A549 treated with CORT108297 at 1 μM for 4 hours (cell line): ENCODE results near the gene NAE1. TPM values are rescaled to one million over a fixed set of nuclear protein-coding genes. Genes with fewer than 3 reads are reported as not detected.

ENCODE experiments used
- total RNA-seq: library from RNA; stranded (reverse); fragments of 200-300 nt; extraction: Qiagen RNA extraction; gene quantifications from 5 replicates; pipeline ENCODE4 v1.2.3, GENCODE V29; 2022

Gene NAE1
- 61.5 to 68.8 TPM (median 65.1 TPM) in 5 replicates for total RNA-seq

GRCh38 chr16:66830422-66831404 is at the start of gene NAE1:
TSS of gene NAE1 (minus strand) at chr16:66830976. CDS start at chr16:66830899, 77 bp downstream.

DNA sequence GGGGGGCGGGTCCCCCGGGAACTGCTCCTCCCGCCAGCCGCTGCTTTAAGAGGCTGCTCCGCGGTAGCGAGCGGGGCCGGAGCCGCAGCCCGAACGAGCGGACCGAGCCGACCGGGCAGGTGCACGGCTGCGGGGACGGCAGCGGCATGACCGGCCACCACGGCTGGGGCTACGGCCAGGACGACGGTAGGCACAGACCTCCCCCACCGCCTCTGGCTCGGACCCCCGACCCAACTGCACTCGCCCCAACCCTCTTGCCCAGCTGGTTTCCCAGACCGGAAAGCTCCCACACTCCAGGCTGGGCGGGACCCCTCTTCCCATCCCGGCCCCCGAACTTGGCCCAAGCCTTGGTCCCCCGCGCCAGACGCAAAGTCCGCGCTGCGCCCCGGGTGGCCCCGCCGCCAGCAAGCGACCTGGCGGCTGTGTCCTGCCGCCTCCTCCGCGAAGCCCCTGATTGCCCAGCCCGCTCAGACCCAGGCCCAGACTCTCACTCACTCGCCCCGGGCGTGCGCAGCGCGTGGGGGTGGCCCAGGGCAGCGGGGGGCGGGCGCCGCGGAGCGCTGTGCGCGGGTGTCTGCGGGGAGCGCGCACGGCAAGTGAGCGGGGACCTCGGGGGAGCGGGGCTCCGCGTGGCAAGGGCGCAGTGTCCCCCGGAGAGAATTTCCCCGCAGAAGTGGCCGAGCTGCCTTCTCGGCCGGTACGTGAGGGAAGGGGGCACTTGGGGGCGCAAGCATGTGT is 13.7 kb upstream of the NAE1 start, which contains the start of gene CA7:
CA7 (plus strand) TSS at position 73 of the 738 bp plus-strand sequence; CDS start at position 147, 74 bp downstream.

GRCh38 chr16:66801320-66802105 is 29.3 kb downstream of the NAE1 start, which contains the start of gene TERB1:
TSS of gene TERB1 (minus strand) at chr16:66801584. CDS start at chr16:66796798, 4,786 bp downstream.

Other genes starting within 250 kb of the NAE1 start
- gene CMTM3, start 226.3 kb downstream of the NAE1 start, total RNA-seq, result 76.9 to 83.6 TPM (median 82.0 TPM) in 5 replicates
- 20.9 to 38.7 TPM (median 31.5 TPM) in 5 replicates for gene CMTM4, start 134.2 kb downstream of the NAE1 start, total RNA-seq
- gene DYNC1LI2, start 79.4 kb downstream of the NAE1 start, total RNA-seq, result 40.4 to 60.5 TPM (median 52.6 TPM) in 5 replicates
- 0.06 to 0.07 TPM in 2 of 5 replicates, not detected in the others for gene TERB1, start 29.4 kb downstream of the NAE1 start, total RNA-seq
- 0.05 to 0.09 TPM (median 0.06 TPM) in 3 of 5 replicates, not detected in the others for gene CA7, start 13.4 kb upstream of the NAE1 start, total RNA-seq
- gene PDP2, start 49.5 kb upstream of the NAE1 start, total RNA-seq, result 4.3 to 6.1 TPM (median 5.8 TPM) in 5 replicates
- gene CDH16, start 87.9 kb upstream of the NAE1 start, total RNA-seq, result 0.36 to 0.50 TPM (median 0.39 TPM) in 5 replicates
- 7.7 to 19.4 TPM (median 12.3 TPM) in 5 replicates for gene RRAD, start 94.6 kb upstream of the NAE1 start, total RNA-seq
- 123 to 180 TPM (median 173 TPM) in 5 replicates for gene CIAO2B, start 103.4 kb upstream of the NAE1 start, total RNA-seq
- 27.6 to 32.7 TPM (median 28.9 TPM) in 5 replicates for gene CES2, start 104.5 kb upstream of the NAE1 start, total RNA-seq
- 1.8 to 2.3 TPM (median 2.1 TPM) in 5 replicates for gene CES3, start 130.3 kb upstream of the NAE1 start, total RNA-seq
- gene CES4A, start 157.6 kb upstream of the NAE1 start, total RNA-seq, result 1.6 to 2.1 TPM (median 1.9 TPM) in 5 replicates
- 36.2 to 49.8 TPM (median 46.0 TPM) in 5 replicates for gene CBFB, start 198.2 kb upstream of the NAE1 start, total RNA-seq